HepG2 (cell line): ENCODE data around the gene TPO. TPM values are rescaled to one million over a fixed set of nuclear protein-coding genes. Genes with fewer than 3 reads are reported as not detected.

ENCODE experiments used
- ASH2L ChIP-seq: fragments of 300-600, 200-600 bp; sonication (generic); IDR thresholded peaks from 2 replicates; pipeline ENCODE4 v1.7.0; 2017; ENCODE audit warnings: low read depth, mild to moderate bottlenecking, moderate library complexity, mixed read lengths, low read length; ENCODE audit not compliant: insufficient read length
- ATF1 ChIP-seq: IDR thresholded peaks from 2 replicates; pipeline ENCODE4 v1.6.1; 2016; ENCODE audit warnings: mild to moderate bottlenecking, control low read depth
- E2F2 ChIP-seq: sonication (generic); formaldehyde crosslinking; IDR thresholded peaks from 2 replicates; pipeline ENCODE4 v1.4.0; 2020; ENCODE audit warnings: missing genetic modification reagents, borderline replicate concordance
- HIVEP1 ChIP-seq: sonication (generic); formaldehyde crosslinking; IDR thresholded peaks from 2 replicates; pipeline ENCODE4 v1.4.0; 2020; ENCODE audit warnings: mild to moderate bottlenecking, missing genetic modification reagents
- KDM2A ChIP-seq: sonication (generic); formaldehyde crosslinking; IDR thresholded peaks from 2 replicates; pipeline ENCODE4 v1.4.0; 2020; ENCODE audit warnings: low read depth, missing genetic modification reagents, borderline replicate concordance
- NFYC ChIP-seq: IDR thresholded peaks from 2 replicates; pipeline ENCODE4 v1.6.1; 2016; ENCODE audit warnings: missing genetic modification reagents, missing compliant biosample characterization
- PTBP1 ChIP-seq: fragments of 200-400 bp; formaldehyde crosslinking; IDR thresholded peaks from 2 replicates; pipeline ENCODE4 v1.6.1; 2018; ENCODE audit warnings: low read length, low read depth; ENCODE audit not compliant: poor library complexity, severe bottlenecking
- RBFOX2 ChIP-seq: fragments of 200-400 bp; formaldehyde crosslinking; IDR thresholded peaks from 2 replicates; pipeline ENCODE4 v1.6.1; 2017; ENCODE audit warnings: low read depth, mild to moderate bottlenecking, low read length
- TBL1XR1 ChIP-seq: fragments of 150-350 bp; IDR thresholded peaks from 2 replicates; pipeline ENCODE4 v1.6.1; 2014; ENCODE audit warnings: borderline replicate concordance, low read length; ENCODE audit not compliant: partially characterized antibody
- XBP1 ChIP-seq: sonication (generic); formaldehyde crosslinking; IDR thresholded peaks from 2 replicates; pipeline ENCODE4 v1.5.0; 2020; ENCODE audit warnings: missing genetic modification reagents
- ZNF3 ChIP-seq: IDR thresholded peaks from 2 replicates; pipeline ENCODE4 v1.7.0; 2017; ENCODE audit warnings: inconsistent platforms
- ZNF501 ChIP-seq: sonication (generic); formaldehyde crosslinking; IDR thresholded peaks from 2 replicates; pipeline ENCODE4 v1.5.1; 2020; ENCODE audit warnings: mild to moderate bottlenecking, moderate library complexity, missing genetic modification reagents
- ZNF788 ChIP-seq: sonication (generic); formaldehyde crosslinking; IDR thresholded peaks from 2 replicates; pipeline ENCODE4 v1.5.0; 2020; ENCODE audit warnings: mild to moderate bottlenecking, missing genetic modification reagents, borderline replicate concordance
- ZNF883 ChIP-seq: sonication (generic); formaldehyde crosslinking; IDR thresholded peaks from 2 replicates; pipeline ENCODE4 v1.5.1; 2020; ENCODE audit warnings: mild to moderate bottlenecking, missing genetic modification reagents; ENCODE audit errors: not compliant biosample characterization
- ZSCAN21 ChIP-seq: sonication (generic); formaldehyde crosslinking; IDR thresholded peaks from 2 replicates; pipeline ENCODE4 v1.8.0; 2022; ENCODE audit warnings: mild to moderate bottlenecking, missing genetic modification reagents, moderate library complexity, borderline replicate concordance
- polyA plus RNA-seq, 8 experiments: library from polyadenylated mRNA; depleted of rRNA in 3 of 8; stranded (reverse) in 7 of 8; unstranded in 1 of 8; fragments of >200 nt; fragmentation: Illumina TruSeq in 4 of 8; extraction: Trizol in 4 of 8; gene quantifications; 2 replicates each; pipeline versions ENCODE4 v1.2.1 to v1.2.3, GENCODE V29; 2011 to 2016; ENCODE audit warnings: low read depth in 4 of 8, missing spikeins in 1 of 8, mixed read lengths in 1 of 8; ENCODE audit not compliant: insufficient read depth in 1 of 8
- total RNA-seq, 5 experiments: library from RNA; depleted of rRNA; stranded (reverse); fragments of >200 nt; fragmentation: Illumina TruSeq; extraction: Trizol; gene quantifications; 2 replicates each; pipeline ENCODE4 v1.2.3, GENCODE V29; 2016; ENCODE audit warnings: low read depth in 1 of 5
- TF ChIP-seq, protein P1 (sequence below): sonication (generic); formaldehyde crosslinking; IDR thresholded peaks from 2 replicates; pipeline ENCODE4 v1.5.1; 2020; ENCODE audit warnings: missing genetic modification reagents, mild to moderate bottlenecking, borderline replicate concordance
- TF ChIP-seq, protein P2 (sequence below): sonication (generic); formaldehyde crosslinking; IDR thresholded peaks from 2 replicates; pipeline ENCODE4 v1.5.1; 2020; ENCODE audit warnings: missing genetic modification reagents, mild to moderate bottlenecking, borderline replicate concordance
- TF ChIP-seq, protein P3 (sequence below): sonication (generic); formaldehyde crosslinking; IDR thresholded peaks from 2 replicates; pipeline ENCODE4 v1.8.0; 2022; ENCODE audit warnings: missing genetic modification reagents, mild to moderate bottlenecking, borderline replicate concordance
- TF ChIP-seq, protein P4 (sequence below): sonication (generic); formaldehyde crosslinking; IDR thresholded peaks from 2 replicates; pipeline ENCODE4 v1.4.0; 2020; ENCODE audit warnings: mild to moderate bottlenecking, missing genetic modification reagents
- TF ChIP-seq, protein P5 (sequence below): sonication (generic); formaldehyde crosslinking; IDR thresholded peaks from 2 replicates; pipeline ENCODE4 v1.5.0; 2020; ENCODE audit warnings: missing genetic modification reagents

The TPO gene
- total and polyA plus RNA-seq, 2 of the 13 experiments (the other 11 are each of a cell fraction or from before 2014, with no cell fraction given) = not detected

DNA sequence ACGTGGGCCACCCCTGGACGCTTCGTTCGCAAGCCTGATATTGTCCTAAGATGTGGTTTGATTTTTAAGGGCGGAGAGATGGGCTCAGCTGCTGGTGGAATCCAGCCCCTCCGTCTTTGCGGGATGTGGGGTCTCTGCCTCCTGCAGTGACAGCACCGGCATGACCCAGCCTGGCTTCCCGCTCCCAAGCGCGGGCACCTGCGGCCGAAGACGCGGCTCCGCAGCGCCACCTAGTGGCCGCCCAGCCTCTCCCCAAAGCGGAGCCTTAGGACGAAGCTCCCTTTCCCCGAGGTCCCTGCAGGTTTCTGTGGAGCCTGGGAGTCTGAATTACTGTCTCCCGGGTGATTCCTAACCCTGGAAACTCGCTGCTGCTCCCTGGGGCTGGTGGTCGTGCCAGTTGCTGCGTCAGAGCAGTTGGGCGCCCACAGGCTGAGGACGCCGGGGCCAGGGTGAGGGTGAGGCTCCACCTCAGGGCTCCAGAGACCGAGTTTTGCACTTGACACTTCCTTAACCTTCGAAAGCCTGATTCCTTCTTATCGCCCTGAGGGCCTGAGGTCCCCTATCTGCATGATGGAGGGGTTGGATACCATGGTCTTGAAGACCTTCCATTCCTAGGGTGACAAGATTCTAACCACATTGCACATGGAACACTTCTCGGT is 137.5 kb downstream of the TPO start (continued):
- TF ChIP-seq ZNF501 = 0 out of 2 replicates have a peak, but pooled peaks have one; percentile 32
- TF ChIP-seq PTBP1 = peak; percentile 64
- TF ChIP-seq, protein P1, sequence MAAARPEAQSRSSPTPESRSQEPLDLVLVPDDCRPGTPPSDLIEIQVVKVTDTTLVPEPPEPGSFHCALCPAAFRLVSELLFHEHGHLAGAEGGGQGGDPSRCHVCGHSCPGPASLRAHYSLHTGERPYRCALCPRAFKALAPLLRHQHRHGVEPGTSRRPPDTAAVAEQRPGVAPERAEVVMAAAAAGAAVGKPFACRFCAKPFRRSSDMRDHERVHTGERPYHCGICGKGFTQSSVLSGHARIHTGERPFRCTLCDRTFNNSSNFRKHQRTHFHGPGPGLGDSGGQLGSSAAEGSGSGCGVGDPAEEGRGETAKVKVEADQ (CRISPR knock-in tag) = peak; percentile 36; the same call in 1 of the 2 replicates
- TF ChIP-seq, protein P2, sequence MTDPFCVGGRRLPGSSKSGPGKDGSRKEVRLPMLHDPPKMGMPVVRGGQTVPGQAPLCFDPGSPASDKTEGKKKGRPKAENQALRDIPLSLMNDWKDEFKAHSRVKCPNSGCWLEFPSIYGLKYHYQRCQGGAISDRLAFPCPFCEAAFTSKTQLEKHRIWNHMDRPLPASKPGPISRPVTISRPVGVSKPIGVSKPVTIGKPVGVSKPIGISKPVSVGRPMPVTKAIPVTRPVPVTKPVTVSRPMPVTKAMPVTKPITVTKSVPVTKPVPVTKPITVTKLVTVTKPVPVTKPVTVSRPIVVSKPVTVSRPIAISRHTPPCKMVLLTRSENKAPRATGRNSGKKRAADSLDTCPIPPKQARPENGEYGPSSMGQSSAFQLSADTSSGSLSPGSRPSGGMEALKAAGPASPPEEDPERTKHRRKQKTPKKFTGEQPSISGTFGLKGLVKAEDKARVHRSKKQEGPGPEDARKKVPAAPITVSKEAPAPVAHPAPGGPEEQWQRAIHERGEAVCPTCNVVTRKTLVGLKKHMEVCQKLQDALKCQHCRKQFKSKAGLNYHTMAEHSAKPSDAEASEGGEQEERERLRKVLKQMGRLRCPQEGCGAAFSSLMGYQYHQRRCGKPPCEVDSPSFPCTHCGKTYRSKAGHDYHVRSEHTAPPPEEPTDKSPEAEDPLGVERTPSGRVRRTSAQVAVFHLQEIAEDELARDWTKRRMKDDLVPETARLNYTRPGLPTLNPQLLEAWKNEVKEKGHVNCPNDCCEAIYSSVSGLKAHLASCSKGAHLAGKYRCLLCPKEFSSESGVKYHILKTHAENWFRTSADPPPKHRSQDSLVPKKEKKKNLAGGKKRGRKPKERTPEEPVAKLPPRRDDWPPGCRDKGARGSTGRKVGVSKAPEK (CRISPR knock-in tag) = no peak
- TF ChIP-seq ZNF883 (CRISPR knock-in tag) = peak; percentile 32
- TF ChIP-seq ZSCAN21 (CRISPR knock-in tag) = no peak
- TF ChIP-seq ASH2L = no peak
- no peak for TF ChIP-seq RBFOX2
- TF ChIP-seq TBL1XR1 = no peak
- TF ChIP-seq, protein P3, sequence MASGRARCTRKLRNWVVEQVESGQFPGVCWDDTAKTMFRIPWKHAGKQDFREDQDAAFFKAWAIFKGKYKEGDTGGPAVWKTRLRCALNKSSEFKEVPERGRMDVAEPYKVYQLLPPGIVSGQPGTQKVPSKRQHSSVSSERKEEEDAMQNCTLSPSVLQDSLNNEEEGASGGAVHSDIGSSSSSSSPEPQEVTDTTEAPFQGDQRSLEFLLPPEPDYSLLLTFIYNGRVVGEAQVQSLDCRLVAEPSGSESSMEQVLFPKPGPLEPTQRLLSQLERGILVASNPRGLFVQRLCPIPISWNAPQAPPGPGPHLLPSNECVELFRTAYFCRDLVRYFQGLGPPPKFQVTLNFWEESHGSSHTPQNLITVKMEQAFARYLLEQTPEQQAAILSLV (CRISPR knock-in tag) = no peak
- TF ChIP-seq, protein P4, sequence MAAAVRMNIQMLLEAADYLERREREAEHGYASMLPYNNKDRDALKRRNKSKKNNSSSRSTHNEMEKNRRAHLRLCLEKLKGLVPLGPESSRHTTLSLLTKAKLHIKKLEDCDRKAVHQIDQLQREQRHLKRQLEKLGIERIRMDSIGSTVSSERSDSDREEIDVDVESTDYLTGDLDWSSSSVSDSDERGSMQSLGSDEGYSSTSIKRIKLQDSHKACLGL (CRISPR knock-in tag) = 0 out of 2 replicates have a peak, but pooled peaks have one; percentile 28
- TF ChIP-seq XBP1 (CRISPR knock-in tag) = no peak
- TF ChIP-seq E2F2 = no peak
- TF ChIP-seq ATF1 = no peak
- peak; percentile 73 for TF ChIP-seq KDM2A (CRISPR knock-in tag)
- TF ChIP-seq ZNF3 (CRISPR knock-in tag) = no peak
- no peak for TF ChIP-seq NFYC (CRISPR knock-in tag)
- TF ChIP-seq HIVEP1 (CRISPR knock-in tag) = 0 out of 2 replicates have a peak, but pooled peaks have one; percentile 39
- TF ChIP-seq ZNF788 (CRISPR knock-in tag) = 0 out of 2 replicates have a peak, but pooled peaks have one; percentile 16
- TF ChIP-seq, protein P5, sequence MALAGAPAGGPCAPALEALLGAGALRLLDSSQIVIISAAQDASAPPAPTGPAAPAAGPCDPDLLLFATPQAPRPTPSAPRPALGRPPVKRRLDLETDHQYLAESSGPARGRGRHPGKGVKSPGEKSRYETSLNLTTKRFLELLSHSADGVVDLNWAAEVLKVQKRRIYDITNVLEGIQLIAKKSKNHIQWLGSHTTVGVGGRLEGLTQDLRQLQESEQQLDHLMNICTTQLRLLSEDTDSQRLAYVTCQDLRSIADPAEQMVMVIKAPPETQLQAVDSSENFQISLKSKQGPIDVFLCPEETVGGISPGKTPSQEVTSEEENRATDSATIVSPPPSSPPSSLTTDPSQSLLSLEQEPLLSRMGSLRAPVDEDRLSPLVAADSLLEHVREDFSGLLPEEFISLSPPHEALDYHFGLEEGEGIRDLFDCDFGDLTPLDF (CRISPR knock-in tag) = no peak
